Cerebellar nuclear complex (tissue), 1 donor: ENCODE results near the gene OLFM1.
"Not testable (repeated sequence)": the region's sequence is repeated elsewhere in the genome, so short reads cannot be mapped to it uniquely, and the experiment has no call there.

Experiments
- DNase-seq, 2 experiments: peaks; one replicate each; lab custom pipeline; 2025; lab: John Stamatoyannopoulos, UW

Gene OLFM1

GRCh38 chr9:135154050-135154615 lies 66.7 kb downstream of the OLFM1 start:
- no peak for DNase-seq

- no peak for DNase-seq
These were observed 67.9 kb downstream of the OLFM1 start for GRCh38 chr9:135155396-135155795.

GRCh38 chr9:135156525-135157510 lies 69.3 kb downstream of the OLFM1 start:
- DNase-seq, result no peak

- no peak for DNase-seq
These were observed 70.5 kb downstream of the OLFM1 start for GRCh38 chr9:135157856-135158563.

GRCh38 chr9:135158564-135158937 lies 71.1 kb downstream of the OLFM1 start:
- no peak for DNase-seq

GRCh38 chr9:135159801-135160200 lies 72.3 kb downstream of the OLFM1 start:
- DNase-seq, result no peak

- no peak for DNase-seq
These were observed 73.4 kb downstream of the OLFM1 start for GRCh38 chr9:135160862-135161261.

GRCh38 chr9:135162599-135162998 lies 75.1 kb downstream of the OLFM1 start:
- DNase-seq, result not testable (repeated sequence)

GRCh38 chr9:135163023-135163780 lies 75.7 kb downstream of the OLFM1 start:
- no peak for DNase-seq

- DNase-seq, result no peak
These were observed 76.6 kb downstream of the OLFM1 start for GRCh38 chr9:135164036-135164435.

- no peak for DNase-seq
These were observed 77.7 kb downstream of the OLFM1 start for GRCh38 chr9:135165003-135165711.

- no peak for DNase-seq
These were observed 78.5 kb downstream of the OLFM1 start for GRCh38 chr9:135165756-135166519.

GRCh38 chr9:135166565-135166964 lies 79.1 kb downstream of the OLFM1 start:
- no peak for DNase-seq

GRCh38 chr9:135167356-135167755 lies 79.9 kb downstream of the OLFM1 start:
- no peak for DNase-seq

GRCh38 chr9:135167849-135168655 lies 80.6 kb downstream of the OLFM1 start:
- DNase-seq, result no peak

GRCh38 chr9:135169709-135170226 lies 82.3 kb downstream of the OLFM1 start:
- DNase-seq, result no peak

- no peak for DNase-seq
These were observed 83.1 kb downstream of the OLFM1 start for GRCh38 chr9:135170535-135170934.
